Occipital lobe (tissue), 1 donor: ENCODE measurements around the gene TRIM26. TPM values are rescaled to one million over a fixed set of nuclear protein-coding genes. Genes with fewer than 3 reads are reported as not detected.

Experiments
- total RNA-seq: library from RNA; depleted of rRNA; stranded (reverse); fragments of >200 nt; gene quantifications from one replicate; pipeline ENCODE4 v1.2.3, GENCODE V29; 2014

The TRIM26 gene
- total RNA-seq, 1 donor from 2014 or later = 12.8 TPM

Other genes starting within 250 kb of the TRIM26 start
- gene POLR1H, start 152.1 kb downstream of the TRIM26 start, total RNA-seq = 13.9 TPM
- gene PPP1R11, start 146.2 kb downstream of the TRIM26 start, total RNA-seq = 15.8 TPM
- not detected for gene RNF39, start 137.6 kb downstream of the TRIM26 start, total RNA-seq
- not detected for gene TRIM31, start 100.3 kb downstream of the TRIM26 start, total RNA-seq
- not detected for gene TRIM40, start 77.3 kb downstream of the TRIM26 start, total RNA-seq
- gene TRIM10, start 52.2 kb downstream of the TRIM26 start, total RNA-seq = 0.31 TPM
- gene TRIM15, start 49.9 kb downstream of the TRIM26 start, total RNA-seq = not detected
- gene TRIM39, start 113.5 kb upstream of the TRIM26 start, total RNA-seq = 10.0 TPM
- gene RPP21, start 131.8 kb upstream of the TRIM26 start, total RNA-seq = 12.8 TPM